Spleen (tissue), 7 donors: ENCODE results near the gene SETBP1.

Experiments used
- POLR2AphosphoS5 ChIP-seq, 3 donors: sonication (generic); formaldehyde crosslinking; IDR thresholded peaks; one replicate each; pipeline ENCODE4 v1.5.1; 2017; ENCODE audit warnings: antibody characterized with exemption in 3 of 3
- TF ChIP-seq, protein P1 (sequence below), 11 experiments: fragments of 200-600 bp in 7 of 11; fragments of 450-650 bp in 4 of 11; sonication (generic) in 4 of 11; IDR thresholded peaks in 8 of 11; conservative IDR thresholded peaks in 3 of 11; 1 replicate in 7 of 11; 2 replicates in 4 of 11; pipeline versions ENCODE4 v1.4.0 to v1.8.0; 2016 to 2021; ENCODE audit warnings: antibody characterized with exemption in 11 of 11, inconsistent platforms in 4 of 11, mild to moderate bottlenecking in 1 of 11
- donor health status: DM: no; HTN: no; CAD: no; lungs with moderate emphysema.
- donor health status: DM: no; HTN: no; CAD: no.
- donor health status: DM: no; HTN: no; CAD: no.

- TF ChIP-seq, protein P1, sequence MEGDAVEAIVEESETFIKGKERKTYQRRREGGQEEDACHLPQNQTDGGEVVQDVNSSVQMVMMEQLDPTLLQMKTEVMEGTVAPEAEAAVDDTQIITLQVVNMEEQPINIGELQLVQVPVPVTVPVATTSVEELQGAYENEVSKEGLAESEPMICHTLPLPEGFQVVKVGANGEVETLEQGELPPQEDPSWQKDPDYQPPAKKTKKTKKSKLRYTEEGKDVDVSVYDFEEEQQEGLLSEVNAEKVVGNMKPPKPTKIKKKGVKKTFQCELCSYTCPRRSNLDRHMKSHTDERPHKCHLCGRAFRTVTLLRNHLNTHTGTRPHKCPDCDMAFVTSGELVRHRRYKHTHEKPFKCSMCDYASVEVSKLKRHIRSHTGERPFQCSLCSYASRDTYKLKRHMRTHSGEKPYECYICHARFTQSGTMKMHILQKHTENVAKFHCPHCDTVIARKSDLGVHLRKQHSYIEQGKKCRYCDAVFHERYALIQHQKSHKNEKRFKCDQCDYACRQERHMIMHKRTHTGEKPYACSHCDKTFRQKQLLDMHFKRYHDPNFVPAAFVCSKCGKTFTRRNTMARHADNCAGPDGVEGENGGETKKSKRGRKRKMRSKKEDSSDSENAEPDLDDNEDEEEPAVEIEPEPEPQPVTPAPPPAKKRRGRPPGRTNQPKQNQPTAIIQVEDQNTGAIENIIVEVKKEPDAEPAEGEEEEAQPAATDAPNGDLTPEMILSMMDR (IDR thresholded peaks at IDR 0.05 in 8 of 11, conservative IDR thresholded peaks at IDR 0.05 in 3 of 11) = no peak
- no peak for TF ChIP-seq POLR2AphosphoS5 (IDR thresholded peaks at IDR 0.05)
These were observed 280.8 kb downstream of the SETBP1 start for GRCh38 chr18:44961288-44961995.
